Measurements from ENCODE around the gene CSH2.

Gene CSH2

DNA sequence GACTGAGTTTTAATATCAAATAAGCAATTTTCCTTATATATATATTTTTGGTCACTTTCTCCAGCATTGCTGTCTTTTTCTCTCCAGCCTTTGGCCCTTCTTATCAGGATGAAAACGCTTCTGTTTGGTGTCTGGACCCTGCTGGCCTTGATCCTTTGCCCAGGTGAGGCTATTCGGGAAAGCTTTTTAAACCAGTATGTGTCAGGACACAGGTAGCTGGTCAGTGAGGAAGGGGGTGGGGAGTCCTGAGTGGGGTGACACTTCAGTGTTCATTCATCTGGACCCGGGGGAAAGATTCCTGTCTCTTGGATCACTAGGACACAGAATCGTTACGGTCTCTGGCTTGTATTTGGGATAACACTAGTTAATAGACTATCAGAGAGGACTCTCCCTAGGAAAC, 18.8 kb downstream of the CSH2 start:
- no peak for ATAC-seq

DNA sequence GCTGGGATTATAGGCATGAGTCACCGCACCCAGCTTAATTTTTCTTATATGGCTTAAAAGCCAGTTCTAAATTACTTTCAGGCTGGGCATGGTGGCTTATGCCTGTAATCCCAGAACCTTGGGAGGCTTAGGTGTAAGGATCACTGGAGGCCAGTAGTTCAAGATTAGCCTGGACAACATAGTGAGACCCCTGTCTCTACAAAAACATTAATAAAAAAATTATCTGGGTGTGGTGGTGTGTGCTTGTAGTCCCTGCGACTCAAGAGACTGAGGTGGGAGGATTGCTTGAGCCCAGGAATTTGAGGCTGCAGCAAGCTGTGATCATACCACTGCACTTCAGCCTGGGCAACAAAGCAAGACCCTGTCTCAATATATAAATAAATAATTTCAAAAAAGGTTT, 20.2 kb downstream of the CSH2 start:
- ATAC-seq = no peak

DNA sequence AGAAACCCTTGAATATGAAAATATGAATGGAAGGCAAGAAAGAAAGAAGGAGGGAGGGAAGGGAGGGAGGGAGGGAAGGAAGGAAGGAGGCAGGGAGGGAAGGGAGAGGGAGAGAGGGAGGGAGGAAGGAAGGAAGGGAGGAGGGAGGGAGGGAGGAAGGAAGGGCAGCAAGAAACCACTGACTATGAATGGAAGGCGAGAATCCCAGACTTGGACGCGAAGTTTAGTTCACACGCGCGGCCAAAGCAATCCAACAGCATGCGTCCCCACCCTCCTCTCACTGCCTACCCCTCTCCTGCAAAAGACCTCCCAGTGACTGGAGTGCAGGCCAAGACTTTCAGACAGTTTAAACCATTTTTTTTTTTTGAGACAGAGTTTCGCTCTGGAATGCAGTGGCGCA, 23.1 kb downstream of the CSH2 start:
- ATAC-seq = no peak

DNA sequence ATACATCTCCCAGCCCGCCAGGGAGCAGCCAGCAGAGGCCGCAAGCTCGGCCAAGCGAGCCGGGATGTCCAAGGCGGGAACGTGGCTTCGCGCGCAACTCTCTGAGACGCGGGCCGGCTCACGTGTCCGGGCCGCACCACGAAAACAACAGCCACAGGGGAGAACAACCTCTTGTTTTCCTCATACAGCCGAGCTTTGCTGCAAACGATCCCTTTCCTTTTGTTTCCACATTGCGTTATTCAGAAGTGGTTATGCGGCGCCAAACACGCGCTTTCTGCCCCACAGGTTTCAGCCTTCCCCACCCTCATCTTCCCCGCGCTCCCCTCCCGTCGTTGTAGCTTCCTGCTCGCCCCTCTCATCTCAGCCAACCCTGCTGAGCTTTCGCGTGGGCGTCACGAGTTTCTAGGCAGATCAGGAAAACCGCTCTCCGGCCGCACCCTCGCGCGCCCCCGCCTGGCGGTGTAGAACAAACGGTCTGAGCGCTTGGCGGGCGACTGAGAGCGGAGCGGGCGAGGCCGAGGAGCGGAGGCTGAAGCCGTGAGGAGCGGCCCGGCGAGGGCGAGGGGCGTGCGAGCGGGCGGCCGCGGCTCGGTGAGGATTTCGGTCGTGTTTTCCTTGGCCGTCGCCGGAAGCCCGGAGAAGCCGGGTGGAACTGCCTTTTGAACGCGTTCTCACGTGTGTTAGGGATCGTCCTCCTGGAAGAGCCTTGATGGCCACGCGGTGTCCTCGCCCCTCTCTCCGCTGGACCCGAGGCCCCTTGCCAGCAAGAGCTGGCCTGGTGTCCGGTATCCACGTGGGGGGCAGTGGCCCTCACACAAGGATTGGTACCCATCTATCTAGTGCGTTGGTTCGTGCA, 24.4 kb downstream of the CSH2 start:
- peak; percentile 95 for ATAC-seq

DNA sequence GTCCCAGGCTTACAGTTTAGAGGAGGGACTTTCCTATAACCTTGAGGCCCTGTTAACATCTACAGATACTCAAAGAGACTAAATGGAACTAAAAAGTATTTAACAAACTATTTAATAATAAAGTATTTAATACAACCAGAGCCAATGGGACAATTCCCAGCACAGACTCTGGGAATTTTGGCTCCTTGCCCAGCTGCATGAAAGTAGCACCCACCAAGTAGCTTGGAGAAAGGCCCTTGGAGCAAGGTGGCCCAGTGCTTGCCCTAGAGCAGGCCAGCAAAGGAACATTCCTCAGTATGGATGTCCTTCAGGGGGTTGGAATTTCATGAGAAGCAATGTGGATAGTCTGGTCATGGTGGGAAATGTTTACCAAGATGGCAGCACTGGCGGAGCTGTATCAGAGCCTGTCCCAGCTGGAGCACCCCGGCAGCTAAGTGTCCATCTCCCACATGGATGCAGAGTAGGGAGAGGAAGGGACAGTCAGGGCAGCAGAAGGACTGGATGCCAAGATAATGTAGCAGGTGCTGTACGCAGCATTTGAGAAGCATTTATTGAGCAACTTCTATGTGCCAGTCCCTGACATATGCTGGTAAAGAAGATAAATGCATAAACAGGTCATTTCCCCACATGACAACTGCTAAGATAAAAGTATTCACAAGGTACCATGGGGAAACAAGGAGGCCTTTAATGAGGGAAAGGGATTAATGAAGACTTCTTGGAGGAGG, 25.8 kb downstream of the CSH2 start:
- ATAC-seq = no peak

DNA sequence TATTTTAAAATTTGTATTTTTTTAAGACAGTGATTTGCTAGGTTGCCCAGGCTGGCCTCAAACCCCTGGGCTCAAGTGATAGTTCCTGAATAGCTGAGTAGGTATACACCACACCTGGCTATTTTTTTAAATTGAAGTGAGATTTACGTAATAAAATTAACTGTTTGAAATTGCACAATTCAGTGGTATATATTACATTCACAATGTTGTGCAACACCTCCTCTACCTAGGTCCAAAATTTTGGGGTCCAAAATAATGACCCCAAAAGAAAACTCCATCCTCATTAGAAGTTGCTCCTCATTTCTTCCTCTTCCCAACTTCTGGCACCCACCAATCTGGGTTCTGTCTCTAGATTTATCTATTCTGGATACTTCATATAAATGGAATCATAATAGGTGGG, 28.0 kb downstream of the CSH2 start:
- no peak for ATAC-seq

DNA sequence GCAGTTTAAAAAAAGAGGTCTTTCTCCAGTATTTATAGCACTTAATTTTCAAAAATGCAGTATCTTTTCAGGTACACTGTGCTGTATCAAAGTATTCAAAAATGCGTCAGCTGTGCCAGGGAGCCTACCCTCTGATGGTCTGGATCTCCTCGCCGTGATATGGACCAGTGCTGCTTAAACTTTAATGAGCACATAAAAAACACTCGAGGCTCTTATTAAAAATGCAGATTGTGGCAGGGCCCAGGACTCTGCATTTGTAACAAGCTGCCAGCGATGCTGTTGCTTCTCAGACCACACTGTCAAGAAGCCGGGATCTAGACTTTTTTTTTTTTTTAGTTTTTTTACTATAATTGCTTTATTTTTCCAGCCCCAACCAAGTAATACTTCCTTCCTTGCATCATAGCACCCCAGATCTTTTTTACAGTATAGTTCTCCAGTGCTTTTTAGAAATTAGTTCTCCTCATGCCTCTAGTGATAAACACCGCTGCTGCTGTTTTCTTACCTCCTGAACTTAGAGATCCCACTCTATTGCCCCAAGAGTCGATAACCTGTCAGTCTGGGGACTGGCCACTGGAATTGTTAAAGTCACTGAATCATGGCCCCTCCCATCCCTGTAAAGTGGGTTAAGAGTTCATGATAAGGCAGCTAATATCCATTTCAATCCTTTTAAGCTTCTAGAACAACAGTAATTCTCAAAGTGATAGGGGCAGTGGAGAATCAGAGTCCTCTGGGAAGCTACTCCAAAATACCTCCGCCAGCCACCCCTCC, 29.4 kb downstream of the CSH2 start:
- no peak for ATAC-seq

DNA sequence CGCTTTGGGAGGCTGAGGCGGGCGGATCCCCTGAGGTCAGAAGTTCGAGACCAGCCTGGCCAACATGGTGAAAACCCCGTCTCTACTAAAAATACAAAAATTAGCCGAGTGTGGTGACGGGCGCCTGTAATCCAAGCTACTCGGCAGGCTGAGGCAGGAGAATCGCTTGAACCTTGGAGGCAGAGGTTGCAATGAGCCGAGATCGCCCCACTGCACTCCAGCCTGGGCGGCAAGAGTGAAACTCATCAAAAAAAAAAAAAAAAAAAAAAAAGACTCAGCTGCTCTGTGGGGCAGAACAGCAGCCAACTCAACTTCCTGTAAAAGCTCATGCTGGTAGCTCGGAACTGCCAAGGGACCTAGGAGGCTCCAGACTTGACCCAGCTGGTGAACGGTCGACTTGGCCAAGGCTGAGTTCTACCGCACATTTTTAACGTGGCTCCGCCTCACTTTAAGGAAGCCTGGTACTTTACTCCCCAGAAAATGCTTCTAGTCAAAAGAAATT, 30.0 kb downstream of the CSH2 start:
- peak in 1 of 2 donors; percentile 5 for ATAC-seq

DNA sequence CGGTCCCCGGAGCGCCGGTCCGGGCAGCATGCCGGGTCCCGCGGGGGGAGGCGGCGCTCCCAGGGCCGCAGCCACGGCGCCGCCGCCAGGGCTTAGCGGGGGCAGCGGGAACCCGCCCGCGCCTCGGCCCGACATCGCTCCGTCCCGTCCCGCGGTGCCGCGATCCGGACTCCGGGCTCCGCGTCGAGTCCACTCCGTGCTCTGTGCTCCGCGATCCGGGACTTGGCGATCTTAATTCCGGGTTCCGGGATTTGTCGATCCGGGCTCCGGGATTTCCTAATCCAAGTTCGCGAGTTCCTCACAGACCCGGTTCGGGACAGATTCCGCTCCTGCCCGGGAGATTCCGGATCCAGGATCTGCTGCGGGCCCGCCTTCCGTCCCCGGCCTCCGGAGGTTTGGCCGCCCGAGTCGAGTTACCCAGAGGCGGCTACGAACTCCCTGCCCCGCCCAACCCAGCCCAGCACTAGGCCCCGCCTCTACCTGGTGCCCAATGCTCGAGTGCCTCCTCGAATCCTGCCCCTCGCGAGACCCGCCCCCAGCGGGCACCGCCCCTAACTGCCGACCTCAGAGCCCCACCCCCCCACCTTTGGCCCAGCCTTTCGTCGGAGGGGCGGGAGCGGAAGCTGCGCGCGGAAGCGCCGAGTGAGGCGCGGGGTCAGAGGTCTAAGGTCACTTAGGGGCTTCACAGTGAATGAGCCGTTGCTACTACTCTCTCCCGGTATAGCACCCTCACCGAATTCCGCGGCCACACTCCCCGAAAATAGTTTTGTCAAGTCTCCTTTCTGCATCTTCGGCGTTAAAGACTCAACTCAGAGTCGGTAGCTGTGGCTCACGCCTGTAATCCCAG, 30.7 kb downstream of the CSH2 start, which contains the start of gene SMARCD2:
SMARCD2 (minus strand) TSS at position 146 of the 847 bp plus-strand sequence; CDS start at position 135, 11 bp downstream.
- ATAC-seq = peak; percentile 90 to 91

DNA sequence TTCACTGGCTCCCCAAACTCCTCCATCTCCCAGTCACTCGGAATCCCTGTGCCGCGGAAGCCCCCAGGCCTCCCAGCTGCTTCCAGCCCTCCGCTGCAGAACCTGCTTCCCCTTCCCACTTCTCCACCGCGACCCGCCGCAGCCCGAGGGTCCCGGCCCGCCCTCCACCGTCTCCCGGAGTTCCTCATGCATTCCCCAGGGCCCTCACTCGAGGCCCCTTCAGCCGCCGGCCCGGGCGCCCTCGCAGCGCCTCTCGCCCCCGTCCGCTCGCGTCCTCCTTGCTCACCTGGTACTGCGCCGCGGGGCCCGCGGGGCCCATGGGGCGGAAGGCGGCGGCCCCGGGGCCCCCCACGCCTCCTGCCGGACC, 31.3 kb downstream of the CSH2 start:
- ATAC-seq = peak; percentile 33 to 44

DNA sequence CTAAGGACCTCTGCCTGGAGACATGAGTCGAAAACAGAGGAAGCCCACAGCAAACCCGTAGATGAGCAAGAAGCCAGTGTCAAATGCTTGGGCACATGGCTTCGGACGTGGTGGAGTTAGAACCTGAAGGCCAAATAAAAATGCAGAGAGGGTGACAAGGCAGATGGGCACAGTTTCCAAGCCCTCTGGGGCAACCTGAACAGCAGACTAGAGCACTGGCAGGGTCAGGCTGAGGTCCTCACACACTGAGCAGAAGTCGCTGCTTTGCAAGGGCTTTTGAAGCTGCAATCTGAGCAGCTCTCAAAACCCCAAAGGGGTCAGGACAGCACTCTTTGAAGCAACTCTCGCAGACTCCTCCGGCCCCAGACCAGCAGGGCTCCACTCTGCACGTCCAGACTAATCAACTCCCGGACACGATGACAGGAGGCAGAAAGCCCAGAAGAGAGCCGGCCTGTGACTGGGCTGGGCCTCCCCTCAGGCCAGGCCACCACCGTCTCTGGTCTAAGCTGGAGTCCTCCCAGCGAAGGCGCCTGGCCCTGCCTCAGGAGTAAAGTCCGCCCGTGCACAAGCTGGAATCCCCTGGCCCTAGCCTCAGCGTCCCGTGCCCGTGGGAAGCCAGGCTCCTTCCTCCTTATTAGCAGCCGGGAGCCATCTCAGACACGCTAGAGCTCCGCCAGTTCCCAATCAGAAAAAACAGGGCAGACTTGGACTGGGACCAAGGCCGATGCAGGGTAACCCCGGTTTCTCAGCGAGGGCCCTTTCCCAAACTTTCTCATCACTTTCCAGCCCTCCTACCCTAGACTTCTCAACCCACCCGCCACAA, 31.9 kb downstream of the CSH2 start:
- no peak for ATAC-seq

DNA sequence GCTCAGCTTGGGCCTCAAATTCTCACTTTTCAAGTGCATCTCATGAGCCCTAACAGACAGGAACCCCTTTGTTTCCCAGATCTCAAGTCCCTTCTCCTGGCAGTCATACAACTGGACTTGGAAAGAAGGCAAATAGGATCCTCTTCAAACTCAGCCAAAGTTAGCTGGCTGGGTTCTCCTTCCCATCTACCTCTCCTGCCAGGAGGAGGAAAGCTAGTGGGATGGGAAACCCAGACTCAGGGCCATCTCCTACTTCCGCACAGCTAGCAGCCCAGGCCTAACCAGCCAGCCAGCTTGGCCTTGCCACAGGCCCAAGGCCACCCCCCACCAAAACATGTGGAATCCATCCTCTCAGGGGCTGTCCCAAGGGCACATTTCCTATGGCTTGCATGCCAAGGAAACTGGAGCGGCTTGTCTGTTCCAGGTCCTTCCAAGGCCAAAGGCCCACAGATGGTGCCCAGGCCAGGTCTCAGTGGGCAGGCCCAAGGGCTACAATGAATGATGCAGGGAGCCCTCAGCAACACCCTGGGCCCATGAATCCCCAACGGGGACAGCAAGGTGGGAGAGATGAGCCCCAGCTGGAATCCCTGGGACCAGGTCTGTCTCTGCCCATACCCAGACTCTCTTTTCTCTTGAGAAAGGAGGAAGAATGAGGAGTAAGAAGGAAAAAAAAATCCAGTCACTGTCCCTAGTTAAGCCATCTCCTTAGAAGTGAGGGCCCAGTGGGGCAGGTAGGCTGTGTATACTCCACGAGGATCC, 32.7 kb downstream of the CSH2 start:
- no peak for ATAC-seq

DNA sequence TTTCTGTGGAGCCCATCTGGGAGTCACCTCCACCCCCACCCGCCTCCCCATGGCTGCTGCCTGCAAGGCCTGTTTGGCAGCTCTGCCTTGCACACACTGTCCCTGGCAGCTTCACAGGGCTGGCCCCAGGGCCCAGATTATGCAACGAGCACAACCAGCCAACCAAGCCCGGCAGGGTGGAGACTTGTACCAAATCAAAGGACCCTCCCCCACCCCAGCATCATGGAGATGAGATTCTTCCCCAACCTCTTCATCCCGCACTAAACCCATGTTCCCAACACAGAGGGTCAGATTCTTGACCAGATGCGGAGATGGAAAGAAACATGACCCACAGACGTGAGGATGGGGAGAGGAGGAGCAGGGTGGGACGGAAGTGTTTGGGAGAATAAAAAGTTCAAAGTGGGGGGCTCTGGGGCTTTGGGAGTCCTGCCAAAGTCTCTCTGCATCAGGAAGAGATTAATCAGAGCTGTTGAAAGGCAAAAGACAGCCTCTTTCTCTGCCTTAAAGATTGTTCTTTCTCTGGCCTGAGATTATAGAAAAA, 34.8 kb downstream of the CSH2 start:
- ATAC-seq = no peak

DNA sequence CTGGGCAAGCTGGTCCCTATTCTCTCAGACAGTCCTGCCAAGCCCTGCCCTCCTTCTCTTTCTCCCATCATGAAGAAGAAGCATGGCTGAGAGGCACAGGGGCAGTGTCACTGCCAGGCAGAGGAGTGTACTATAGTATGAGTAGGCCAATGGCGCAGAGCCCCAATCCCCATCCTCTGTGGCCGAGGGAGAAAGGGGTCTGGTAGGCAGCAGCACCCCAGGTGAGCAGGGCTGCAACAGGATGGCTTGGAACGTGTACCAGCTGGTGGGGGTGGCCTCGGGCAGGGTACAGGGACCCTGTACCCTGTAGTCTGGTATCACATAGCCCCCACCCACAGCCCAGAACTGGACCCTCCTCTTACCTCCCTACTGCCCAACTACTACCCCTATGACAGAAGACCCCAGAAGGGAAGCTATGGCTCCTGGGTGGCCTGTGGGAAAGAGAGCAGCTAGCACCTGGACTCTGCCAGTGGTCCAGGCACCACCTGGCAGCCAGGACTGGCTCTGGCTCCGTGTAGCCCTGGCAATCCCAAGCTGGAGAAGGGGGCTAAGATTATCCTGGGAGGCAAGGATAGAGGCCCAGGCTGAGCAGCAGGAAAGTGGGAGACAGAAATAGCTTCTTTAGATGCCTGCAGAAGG, 35.4 kb downstream of the CSH2 start:
- ATAC-seq = no peak

DNA sequence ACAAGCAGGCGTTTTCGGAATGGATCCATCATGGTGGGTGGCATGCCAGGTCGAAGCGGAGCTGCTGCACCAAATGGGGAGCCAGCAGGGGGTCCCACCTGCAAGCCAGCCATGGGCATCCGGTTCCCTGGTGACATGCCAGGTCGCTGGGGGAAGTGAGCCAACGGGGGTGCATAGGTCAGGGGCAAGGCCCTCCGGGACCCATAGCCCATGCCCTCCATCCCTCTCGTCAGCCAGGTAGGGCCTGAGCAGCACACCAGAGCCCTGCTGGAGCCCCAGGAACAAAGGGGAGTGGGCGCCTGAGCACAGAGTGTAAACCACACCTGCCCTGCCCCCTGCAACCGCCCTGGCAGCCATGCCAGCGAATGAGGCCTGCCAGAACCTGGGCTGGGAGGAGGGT, 36.0 kb downstream of the CSH2 start:
- ATAC-seq = no peak

DNA sequence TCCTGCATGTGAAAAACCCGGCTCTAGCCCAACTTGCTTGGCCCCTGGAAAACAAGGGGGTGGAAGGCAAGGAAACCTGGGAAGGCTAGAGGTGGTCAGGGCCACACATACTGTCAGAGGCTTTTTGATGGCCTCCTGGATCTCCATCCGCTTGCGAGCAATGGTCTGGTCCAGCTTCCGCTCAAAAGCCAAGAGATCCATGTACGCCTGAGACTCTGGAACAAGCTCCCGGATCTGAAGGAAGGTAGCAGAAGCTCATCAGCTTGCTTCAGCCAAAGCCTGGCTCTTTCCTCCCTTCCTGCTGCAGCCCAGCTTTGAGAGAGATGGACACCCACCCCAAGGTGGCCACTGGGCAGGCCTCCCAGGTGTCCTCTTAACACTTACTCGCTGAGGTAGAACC, 36.7 kb downstream of the CSH2 start:
- no peak for ATAC-seq

DNA sequence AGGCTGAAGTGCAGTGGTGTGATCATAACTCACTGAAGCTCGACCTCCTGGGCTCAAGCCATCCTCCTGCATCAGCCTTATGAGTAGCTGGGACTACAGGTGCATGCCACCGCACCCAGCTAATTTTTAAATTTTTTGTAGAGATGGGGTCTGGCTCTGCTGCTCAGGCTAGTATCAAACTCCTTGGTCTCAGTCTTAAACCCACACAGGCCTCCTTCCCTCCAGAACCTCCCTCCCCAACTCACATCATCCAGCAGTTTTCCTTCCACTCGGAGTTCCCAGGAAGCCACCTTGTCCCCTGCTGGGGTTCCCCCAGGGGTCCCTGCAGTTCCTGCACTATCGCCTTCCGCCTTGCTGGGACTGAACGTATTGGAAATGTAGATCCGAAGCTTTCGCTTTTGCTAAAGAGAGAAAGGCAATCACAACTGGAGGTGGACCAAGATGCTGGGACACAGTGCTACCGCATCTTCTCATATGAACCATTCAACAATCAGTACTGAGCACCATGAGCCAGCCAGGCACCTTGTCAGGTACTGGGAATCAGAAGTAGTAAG, 38.2 kb downstream of the CSH2 start:
- ATAC-seq = no peak

DNA sequence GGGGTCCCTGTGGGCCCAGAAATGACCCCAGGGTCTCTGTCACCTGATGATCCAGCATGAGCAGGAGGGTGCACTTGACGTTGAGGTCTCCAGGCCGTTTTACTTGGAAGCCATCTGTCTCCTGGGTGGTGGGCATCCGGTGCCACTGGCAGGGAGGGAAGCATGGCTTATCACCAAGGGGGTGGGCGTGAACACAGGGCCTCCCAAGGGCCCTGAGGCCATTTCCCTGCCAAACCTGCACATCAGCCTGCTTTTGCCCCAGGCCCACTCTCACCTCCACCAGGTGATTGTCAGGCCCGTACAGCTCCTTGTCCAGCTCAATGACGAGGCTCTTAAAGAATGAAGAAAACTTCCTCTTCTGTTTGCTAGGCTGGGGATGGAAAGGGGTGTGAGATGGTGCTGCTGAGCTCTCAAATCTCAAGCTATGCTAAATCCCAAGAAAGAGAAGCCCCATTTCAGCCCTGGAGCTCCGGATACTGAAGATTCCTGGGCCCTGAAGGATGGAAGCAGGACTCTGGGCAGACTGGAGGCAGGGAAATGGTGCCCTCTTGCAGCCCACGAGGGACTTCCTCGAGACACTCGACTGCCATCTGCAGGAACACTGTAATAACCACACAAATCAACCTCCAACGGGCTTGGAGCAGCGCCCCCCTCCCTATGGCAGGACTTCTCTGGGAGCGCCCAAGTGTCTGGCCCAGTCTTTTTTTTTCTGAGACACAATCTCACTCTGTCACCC, 38.9 kb downstream of the CSH2 start:
- peak; percentile 71 to 87 for ATAC-seq

All from activated CD4-positive, CD25-positive, alpha-beta regulatory T cell treated with anti-CD3 and anti-CD28 coated beads, Interleukin-2, amount 50 U/mL, for 24 hours (primary cell).